ENCODE data around the gene LMAN2L.

Gene LMAN2L

GRCh38 chr2:96767135-96767871 is 27.4 kb upstream of the LMAN2L start:
- Mint-ChIP-seq H3K4me1 (ENCODE audit: low read depth) (peaks cover 34% of the 10 kb centered on the region), H3K27me3 (no peaks in the 10 kb centered on the region), H3K9me3 (no peaks in the 10 kb centered on the region), H3K27ac (no peak overlapping the region), H3K4me3 (no peak overlapping the region), H3K36me3 (ENCODE audit: low read depth) (no peaks in the 10 kb centered on the region)
- no peak for DNase-seq

DNA sequence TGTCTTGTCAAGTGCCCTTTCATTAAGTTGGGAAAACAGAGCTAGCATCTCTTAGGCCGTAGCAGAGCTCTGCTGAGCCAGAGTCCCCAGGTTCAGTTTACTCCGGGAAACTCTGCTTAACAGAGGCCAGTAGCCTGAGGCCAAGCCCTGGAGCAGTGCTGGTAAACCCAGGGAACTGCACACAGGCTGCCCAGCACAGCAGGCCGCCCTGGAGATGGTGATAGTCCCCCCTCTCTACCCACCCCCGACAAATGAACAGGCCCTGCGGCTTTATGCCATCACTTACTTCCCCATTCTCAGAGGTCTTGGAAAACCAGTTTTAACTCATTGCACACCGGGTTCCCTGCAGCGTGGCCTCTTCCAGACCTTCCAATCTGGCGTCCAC is 24.4 kb upstream of the LMAN2L start:
- peaks cover 2% of the 10 kb centered on the region for H3K36me3 Mint-ChIP-seq (ENCODE audit: low read depth)
- H3K27ac Mint-ChIP-seq = no peak overlapping the region
- H3K4me1 Mint-ChIP-seq (ENCODE audit: low read depth) = peaks cover 54% of the 10 kb centered on the region
- no peak for DNase-seq
- H3K27me3 Mint-ChIP-seq = no peaks in the 10 kb centered on the region
- peak overlapping the region; percentile 74 for H3K4me3 Mint-ChIP-seq
- H3K9me3 Mint-ChIP-seq = no peaks in the 10 kb centered on the region

- peaks cover 55% of the 10 kb centered on the region for H3K4me1 Mint-ChIP-seq (ENCODE audit: low read depth)
- no peak for DNase-seq
- peak overlapping the region; percentile 74 for H3K4me3 Mint-ChIP-seq
- no peaks in the 10 kb centered on the region for H3K27me3 Mint-ChIP-seq
- peak overlapping the region; percentile 64 for H3K27ac Mint-ChIP-seq
- H3K9me3 Mint-ChIP-seq = no peaks in the 10 kb centered on the region
- H3K36me3 Mint-ChIP-seq (ENCODE audit: low read depth) = peaks cover 2% of the 10 kb centered on the region
These were observed 23.8 kb upstream of the LMAN2L start for GRCh38 chr2:96763511-96764252.

DNA sequence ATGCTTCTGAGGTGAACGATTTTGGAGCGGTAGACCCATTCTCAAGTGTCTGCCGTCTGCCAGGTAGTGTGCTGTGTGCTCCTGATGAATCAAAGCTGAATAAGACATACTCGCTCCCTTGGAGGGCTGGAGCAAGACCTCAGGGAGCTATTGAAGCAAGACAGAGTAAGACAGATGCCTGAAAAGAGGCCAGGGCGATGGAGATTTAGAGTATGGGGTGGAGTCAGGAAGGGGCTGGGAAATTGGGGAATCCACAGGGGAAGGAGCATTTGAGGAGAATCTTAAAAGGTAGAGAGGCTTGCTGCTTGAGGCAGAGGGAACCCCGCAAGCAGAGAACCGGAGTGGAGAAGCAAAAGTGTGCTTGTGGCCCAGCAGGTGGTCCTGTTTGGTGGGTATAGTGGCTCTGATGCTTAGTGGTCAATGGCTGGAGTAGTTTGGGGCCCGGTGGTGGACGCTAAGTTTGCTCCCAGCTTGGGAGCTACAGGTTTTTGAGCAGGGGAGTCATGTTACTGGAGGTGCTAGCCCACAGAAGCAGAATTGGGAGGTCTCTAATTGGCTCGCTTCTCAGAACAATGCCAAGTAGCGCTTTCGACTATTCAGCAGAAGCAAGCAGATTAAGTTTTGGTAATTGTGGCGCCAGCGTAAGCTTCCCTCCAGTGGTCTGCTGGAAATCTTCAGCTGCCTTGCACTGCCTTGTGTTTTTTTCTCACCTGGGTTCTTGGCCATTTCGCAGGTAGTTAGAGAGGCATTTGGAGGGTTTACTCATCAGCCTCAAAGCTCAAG is 22.9 kb upstream of the LMAN2L start:
- peak overlapping the region; percentile 74 for H3K4me3 Mint-ChIP-seq
- H3K4me1 Mint-ChIP-seq (ENCODE audit: low read depth) = peaks cover 55% of the 10 kb centered on the region
- H3K9me3 Mint-ChIP-seq = no peaks in the 10 kb centered on the region
- H3K36me3 Mint-ChIP-seq (ENCODE audit: low read depth) = peaks cover 2% of the 10 kb centered on the region
- H3K27me3 Mint-ChIP-seq = no peaks in the 10 kb centered on the region
- DNase-seq = no peak
- H3K27ac Mint-ChIP-seq = no peak overlapping the region

DNA sequence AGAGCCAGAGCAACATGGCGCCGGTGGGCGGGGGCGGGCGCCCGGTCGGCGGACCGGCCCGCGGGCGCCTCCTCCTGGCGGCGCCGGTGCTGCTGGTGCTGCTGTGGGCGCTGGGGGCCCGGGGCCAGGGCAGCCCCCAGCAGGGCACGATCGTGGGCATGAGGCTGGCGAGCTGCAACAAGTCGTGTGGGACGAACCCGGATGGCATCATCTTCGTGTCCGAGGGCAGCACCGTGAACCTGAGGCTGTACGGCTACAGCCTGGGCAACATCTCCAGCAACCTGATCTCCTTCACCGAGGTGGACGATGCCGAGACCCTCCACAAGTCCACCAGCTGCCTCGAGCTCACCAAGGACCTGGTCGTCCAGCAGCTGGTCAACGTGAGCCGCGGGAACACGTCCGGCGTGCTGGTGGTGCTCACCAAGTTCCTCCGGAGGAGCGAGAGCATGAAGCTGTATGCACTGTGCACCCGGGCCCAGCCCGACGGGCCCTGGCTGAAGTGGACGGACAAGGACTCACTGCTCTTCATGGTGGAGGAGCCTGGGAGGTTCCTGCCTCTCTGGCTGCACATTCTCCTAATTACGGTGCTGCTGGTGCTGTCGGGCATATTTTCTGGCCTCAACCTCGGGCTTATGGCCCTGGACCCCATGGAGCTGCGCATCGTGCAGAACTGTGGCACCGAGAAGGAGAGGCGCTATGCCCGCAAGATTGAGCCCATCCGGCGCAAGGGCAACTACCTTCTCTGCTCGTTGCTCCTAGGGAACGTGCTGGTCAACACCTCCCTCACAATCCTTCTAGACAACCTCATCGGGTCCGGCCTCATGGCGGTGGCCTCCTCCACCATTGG is 21.3 kb upstream of the LMAN2L start:
- Mint-ChIP-seq H3K4me1 (ENCODE audit: low read depth) (peaks cover 49% of the 10 kb centered on the region), H3K27ac (peak overlapping the region; percentile 87), H3K36me3 (ENCODE audit: low read depth) (peaks cover 2% of the 10 kb centered on the region), H3K27me3 (no peaks in the 10 kb centered on the region), H3K9me3 (no peaks in the 10 kb centered on the region), H3K4me3 (peak overlapping the region; percentile 74)
- no peak for DNase-seq

GRCh38 chr2:96760036-96760985 is 20.4 kb upstream of the LMAN2L start, which contains the start of gene CNNM4:
Gene CNNM4, plus strand, starts transcription at chr2:96760902. Its CDS starts 98 bp downstream, at chr2:96761000.
- Mint-ChIP-seq H3K9me3 (no peaks in the 10 kb centered on the region), H3K36me3 (ENCODE audit: low read depth) (peaks cover 2% of the 10 kb centered on the region)

GRCh38 chr2:96759548-96759947 is 19.7 kb upstream of the LMAN2L start:
- no peaks in the 10 kb centered on the region for H3K27me3 Mint-ChIP-seq
- H3K4me1 Mint-ChIP-seq (ENCODE audit: low read depth) = peaks cover 47% of the 10 kb centered on the region
- H3K27ac Mint-ChIP-seq = peak overlapping the region; percentile 85
- H3K9me3 Mint-ChIP-seq = no peaks in the 10 kb centered on the region
- H3K36me3 Mint-ChIP-seq (ENCODE audit: low read depth) = peaks cover 2% of the 10 kb centered on the region
- no peak for DNase-seq
- peak overlapping the region; percentile 80 for H3K4me3 Mint-ChIP-seq

More at GRCh38 chr2:96760036-96760985, 20.4 kb upstream of the LMAN2L start, which contains the start of gene CNNM4:
- Mint-ChIP-seq H3K27me3 (no peaks in the 10 kb centered on the region), H3K27ac (peak within 1 kb of the TSS; percentile 87), H3K4me1 (ENCODE audit: low read depth) (peaks cover 49% of the 10 kb centered on the region), H3K4me3 (peak within 1 kb of the TSS; percentile 80)
- DNase-seq = peak; percentile 95

DNA sequence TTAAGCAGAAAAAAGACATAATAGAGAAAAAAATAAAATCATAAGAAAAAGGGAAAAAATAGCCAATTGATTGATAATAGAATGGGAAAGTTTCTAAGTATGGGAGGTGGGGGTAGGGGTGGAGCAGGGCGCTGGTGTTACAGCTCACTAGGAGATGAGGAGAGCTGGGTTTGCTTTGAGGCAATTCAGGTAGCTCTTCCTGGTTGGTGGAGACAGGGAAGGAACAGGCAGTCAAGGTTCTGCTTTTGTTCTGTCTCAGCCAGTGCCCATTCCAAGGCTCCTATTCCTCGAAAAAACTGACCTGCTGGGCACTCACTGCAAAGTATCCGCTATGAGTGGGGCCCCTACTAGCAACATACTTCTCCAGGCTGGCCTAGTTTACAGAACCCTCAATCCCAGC is 19.1 kb upstream of the LMAN2L start:
- DNase-seq = no peak
- no peak overlapping the region for H3K4me3 Mint-ChIP-seq
- H3K36me3 Mint-ChIP-seq (ENCODE audit: low read depth) = peaks cover 2% of the 10 kb centered on the region
- peaks cover 42% of the 10 kb centered on the region for H3K4me1 Mint-ChIP-seq (ENCODE audit: low read depth)
- no peaks in the 10 kb centered on the region for H3K9me3 Mint-ChIP-seq
- no peaks in the 10 kb centered on the region for H3K27me3 Mint-ChIP-seq
- H3K27ac Mint-ChIP-seq = no peak overlapping the region

GRCh38 chr2:96757477-96757860 is 17.6 kb upstream of the LMAN2L start:
- no peaks in the 10 kb centered on the region for H3K9me3 Mint-ChIP-seq
- no peaks in the 10 kb centered on the region for H3K27me3 Mint-ChIP-seq
- peaks cover 28% of the 10 kb centered on the region for H3K4me1 Mint-ChIP-seq (ENCODE audit: low read depth)
- peaks cover 2% of the 10 kb centered on the region for H3K36me3 Mint-ChIP-seq (ENCODE audit: low read depth)
- H3K4me3 Mint-ChIP-seq = no peak overlapping the region
- DNase-seq = no peak
- H3K27ac Mint-ChIP-seq = no peak overlapping the region

DNA sequence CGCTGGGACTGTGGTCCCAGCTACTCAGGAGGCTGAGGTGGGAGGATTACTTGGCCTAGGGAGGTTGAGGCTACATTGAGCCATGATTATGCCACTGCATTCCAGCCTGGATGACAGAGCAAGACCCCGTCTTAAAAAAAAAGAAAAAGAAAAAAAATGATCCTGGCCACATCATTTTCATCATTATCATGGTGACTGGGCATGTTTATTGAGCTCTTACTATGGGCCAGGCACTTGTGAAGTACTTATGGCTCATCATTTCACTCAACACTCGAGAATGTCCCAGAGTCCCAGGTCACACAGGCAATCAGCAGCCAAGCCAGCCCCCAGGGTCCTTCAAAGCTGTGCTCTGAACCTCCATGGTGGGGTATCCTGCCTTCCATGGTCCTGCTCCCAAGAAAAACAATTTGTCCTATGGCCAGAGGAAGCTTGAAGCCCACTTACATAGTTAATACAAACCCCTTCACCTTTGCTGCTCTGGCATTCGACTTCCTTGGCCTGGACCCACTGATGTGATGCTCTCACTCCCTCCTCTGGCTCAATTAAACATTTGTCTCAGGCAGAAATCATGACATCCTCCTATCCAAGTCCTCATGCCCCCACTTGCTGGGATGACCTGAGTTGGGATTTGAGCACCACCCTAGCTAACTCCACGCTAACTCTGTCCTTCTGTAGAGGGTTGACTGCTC is 17.1 kb upstream of the LMAN2L start:
- H3K27me3 Mint-ChIP-seq = no peaks in the 10 kb centered on the region
- peaks cover 23% of the 10 kb centered on the region for H3K4me1 Mint-ChIP-seq (ENCODE audit: low read depth)
- no peak for DNase-seq
- no peaks in the 10 kb centered on the region for H3K9me3 Mint-ChIP-seq
- no peak overlapping the region for H3K4me3 Mint-ChIP-seq
- H3K27ac Mint-ChIP-seq = no peak overlapping the region
- H3K36me3 Mint-ChIP-seq (ENCODE audit: low read depth) = peaks cover 2% of the 10 kb centered on the region

GRCh38 chr2:96754317-96754716 is 14.5 kb upstream of the LMAN2L start:
- H3K27ac Mint-ChIP-seq = no peak overlapping the region
- DNase-seq = no peak
- no peaks in the 10 kb centered on the region for H3K9me3 Mint-ChIP-seq
- peaks cover 2% of the 10 kb centered on the region for H3K4me1 Mint-ChIP-seq (ENCODE audit: low read depth)
- no peaks in the 10 kb centered on the region for H3K27me3 Mint-ChIP-seq
- no peaks in the 10 kb centered on the region for H3K36me3 Mint-ChIP-seq (ENCODE audit: low read depth)
- no peak overlapping the region for H3K4me3 Mint-ChIP-seq

- Mint-ChIP-seq H3K27ac (no peak overlapping the region), H3K4me1 (ENCODE audit: low read depth) (no peaks in the 10 kb centered on the region), H3K4me3 (no peak overlapping the region), H3K36me3 (ENCODE audit: low read depth) (no peaks in the 10 kb centered on the region), H3K9me3 (no peaks in the 10 kb centered on the region), H3K27me3 (no peaks in the 10 kb centered on the region)
- no peak for DNase-seq
These were observed 13.9 kb upstream of the LMAN2L start for GRCh38 chr2:96753661-96754282.

Data from activated T-cell treated with anti-CD3 and anti-CD28 coated beads, Interleukin-2, amount 50 U/mL, for 24 hours (primary cell).